Stomach (tissue), 9 donors: ENCODE data around the gene KLK11. TPM values are rescaled to one million over a fixed set of nuclear protein-coding genes. Genes with fewer than 3 reads are reported as not detected.

ENCODE experiments used
- DNase-seq, 2 donors: peaks; one replicate each; pipeline versions ENCODE4 v3.0.0 to v3.0.0-alpha.2; 2013 to 2019
- H3K27ac ChIP-seq, 5 donors: fragments of 200-600 bp in 4 of 5; sonication (generic) in 4 of 5; one replicate each; pipeline ENCODE4 v1.5.1; 2013 to 2019; ENCODE audit warnings: mild to moderate bottlenecking in 1 of 5, moderate library complexity in 1 of 5
- H3K27me3 ChIP-seq, 3 donors: fragments of 200-600 bp; sonication (generic); one replicate each; pipeline ENCODE4 v1.5.1; 2017 to 2019; ENCODE audit warnings: mixed run types in 1 of 3
- H3K36me3 ChIP-seq, 4 donors: fragments of 200-600 bp; sonication (generic); 1 replicate in 3 of 4; 2 replicates in 1 of 4; pipeline ENCODE4 v1.5.1; 2016 to 2019
- H3K4me1 ChIP-seq, 4 donors: fragments of 200-600 bp; sonication (generic); one replicate each; pipeline ENCODE4 v1.5.1; 2016 to 2019
- H3K4me3 ChIP-seq, 4 donors: fragments of 200-600 bp; sonication (generic) in 3 of 4; one replicate each; pipeline ENCODE4 v1.5.1; 2016 to 2019; ENCODE audit warnings: mild to moderate bottlenecking in 1 of 4
- H3K9me3 ChIP-seq, 4 donors: fragments of 200-600 bp; sonication (generic); one replicate each; pipeline ENCODE4 v1.5.1; 2016 to 2019
- EP300 ChIP-seq: sonication (generic); formaldehyde crosslinking; IDR thresholded peaks from one replicate; pipeline ENCODE4 v1.6.1; 2017; ENCODE audit warnings: antibody characterized with exemption
- POLR2A ChIP-seq, 4 donors: fragments of 450-650 bp; IDR thresholded peaks; one replicate each; pipeline ENCODE4 v1.6.1; 2016; ENCODE audit warnings: antibody characterized with exemption in 4 of 4, control low read depth in 2 of 4, mild to moderate bottlenecking in 1 of 4, moderate library complexity in 1 of 4
- POLR2AphosphoS5 ChIP-seq, 3 donors: sonication (generic); formaldehyde crosslinking; IDR thresholded peaks; one replicate each; pipeline ENCODE4 v1.6.1; 2016; ENCODE audit warnings: antibody characterized with exemption in 3 of 3
- WGBS, 5 donors: extraction: QIAGEN DNeasy Blood & Tissue Kit in 3 of 5; methylation state at CpG; one replicate each; pipeline versions ENCODE4 v1.1.5 to v1.1.7; 2013 to 2018; 5-methylcytosine and 5-hydroxymethylcytosine counted together
- intact Hi-C: fragments of 100-400 bp; cut with DNase I; formaldehyde crosslinking; loops from one replicate; pipeline ENCODE4 v1.15.1; 2023; ENCODE audit warnings: low total_unique reads
- polyA plus RNA-seq, 3 donors: library from polyadenylated mRNA; stranded (reverse); fragments of 200-250 nt; gene quantifications; one replicate each; pipeline ENCODE4 v1.2.3, GENCODE V29; 2013
- total RNA-seq, 5 donors: library from RNA; depleted of rRNA; stranded (reverse); fragments of >200 nt; gene quantifications; one replicate each; pipeline versions ENCODE4 v1.1.0 to v1.2.3, GENCODE V29; 2014 to 2016
- TF ChIP-seq, protein P1 (sequence below), 7 experiments: fragments of 450-650 bp in 4 of 7; fragments of 200-600 bp in 3 of 7; sonication (generic) in 3 of 7; IDR thresholded peaks; one replicate each; pipeline ENCODE4 v1.5.1; 2016 to 2019; ENCODE audit warnings: antibody characterized with exemption in 7 of 7, control low read depth in 2 of 7, mild to moderate bottlenecking in 1 of 7
- donor health status: healthy with polysubstance abuse.
- donor health status: Bipolar disorder and iron deficiency.
- donor health status: healthy.

The KLK11 gene
- total and polyA plus RNA-seq, 8 donors: 1.8 to 152 (median 41.1) TPM; not detected in 1

DNA sequence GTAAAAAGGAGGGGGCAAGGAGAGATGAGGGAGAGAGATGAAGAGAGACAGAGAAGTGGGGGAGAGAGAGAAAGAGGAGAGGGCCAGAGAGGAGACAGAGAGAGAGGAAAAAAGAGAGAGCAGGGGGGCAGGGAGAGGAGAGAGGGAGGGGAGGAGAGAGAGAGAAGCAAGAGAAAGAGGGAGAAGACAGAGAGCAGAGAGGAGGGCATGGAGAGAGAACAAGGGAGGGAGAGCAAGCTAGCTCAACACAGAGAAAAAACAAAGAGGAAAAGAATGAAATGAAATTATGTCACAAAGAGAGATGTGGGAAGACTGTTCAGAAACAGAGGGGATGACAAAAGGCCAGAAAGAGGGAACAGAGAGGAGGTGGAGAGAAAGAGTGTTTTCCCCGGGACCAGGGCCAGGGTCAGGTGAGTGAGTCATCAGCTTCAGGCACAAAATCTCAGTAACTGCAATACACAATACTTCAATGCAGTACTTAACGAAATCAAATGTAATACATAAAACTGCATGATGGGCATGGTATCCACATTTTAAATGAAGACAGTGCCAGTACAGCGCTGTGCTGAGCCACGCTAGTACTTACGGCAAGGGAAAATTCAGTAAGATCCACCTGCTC, 47.5 kb downstream of the KLK11 start:
- Histone ChIP-seq H3K27me3 (peaks cover 3 to 90% (median 18%) of the 10 kb centered on the region in 3 donors), H3K4me3 (no peak overlapping the region), H3K4me1 (no peaks in the 10 kb centered on the region), H3K36me3 (no peaks in the 10 kb centered on the region), H3K9me3 (no peaks in the 10 kb centered on the region), H3K27ac (no peak overlapping the region)
- 60 to 66% (median 64%) methylated on average over 5 of the region's 5 CpGs for WGBS, 5 donors
- DNase-seq: no peak
- intact Hi-C loops: no loop called here
- TF ChIP-seq EP300 (no peak), POLR2A (IDR thresholded peaks at IDR 0.05) (no peak), POLR2AphosphoS5 (IDR thresholded peaks at IDR 0.05) (no peak)
- TF ChIP-seq, protein P1, sequence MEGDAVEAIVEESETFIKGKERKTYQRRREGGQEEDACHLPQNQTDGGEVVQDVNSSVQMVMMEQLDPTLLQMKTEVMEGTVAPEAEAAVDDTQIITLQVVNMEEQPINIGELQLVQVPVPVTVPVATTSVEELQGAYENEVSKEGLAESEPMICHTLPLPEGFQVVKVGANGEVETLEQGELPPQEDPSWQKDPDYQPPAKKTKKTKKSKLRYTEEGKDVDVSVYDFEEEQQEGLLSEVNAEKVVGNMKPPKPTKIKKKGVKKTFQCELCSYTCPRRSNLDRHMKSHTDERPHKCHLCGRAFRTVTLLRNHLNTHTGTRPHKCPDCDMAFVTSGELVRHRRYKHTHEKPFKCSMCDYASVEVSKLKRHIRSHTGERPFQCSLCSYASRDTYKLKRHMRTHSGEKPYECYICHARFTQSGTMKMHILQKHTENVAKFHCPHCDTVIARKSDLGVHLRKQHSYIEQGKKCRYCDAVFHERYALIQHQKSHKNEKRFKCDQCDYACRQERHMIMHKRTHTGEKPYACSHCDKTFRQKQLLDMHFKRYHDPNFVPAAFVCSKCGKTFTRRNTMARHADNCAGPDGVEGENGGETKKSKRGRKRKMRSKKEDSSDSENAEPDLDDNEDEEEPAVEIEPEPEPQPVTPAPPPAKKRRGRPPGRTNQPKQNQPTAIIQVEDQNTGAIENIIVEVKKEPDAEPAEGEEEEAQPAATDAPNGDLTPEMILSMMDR (IDR thresholded peaks at IDR 0.05): no peak

DNA sequence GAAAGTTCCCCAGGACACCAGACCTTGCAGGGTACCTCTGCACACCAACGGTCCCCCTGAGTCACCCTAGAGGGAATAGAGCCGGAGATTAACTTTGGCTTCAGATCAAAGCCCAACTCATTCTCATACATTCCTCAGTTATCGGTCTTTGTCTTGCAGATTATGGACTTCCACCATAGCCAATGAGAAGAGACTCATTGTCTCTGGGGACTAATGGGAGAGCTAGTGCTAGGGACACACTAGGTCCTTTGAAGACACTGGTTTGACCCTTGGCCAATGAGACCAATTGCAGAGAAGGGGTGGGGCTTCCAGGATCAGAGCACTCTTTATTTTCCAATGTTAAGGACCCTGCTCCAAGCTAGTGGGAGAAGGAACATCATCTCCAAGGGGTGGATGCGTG, 48.8 kb downstream of the KLK11 start:
- Histone ChIP-seq H3K36me3 (no peaks in the 10 kb centered on the region), H3K4me3 (no peak overlapping the region), H3K9me3 (no peaks in the 10 kb centered on the region), H3K4me1 (no peaks in the 10 kb centered on the region), H3K27ac (no peak overlapping the region), H3K27me3 (peaks cover 3 to 89% (median 14%) of the 10 kb centered on the region in 3 donors)
- intact Hi-C loops: no loop called here
- TF ChIP-seq POLR2AphosphoS5 (IDR thresholded peaks at IDR 0.05) (no peak), EP300 (no peak), POLR2A (IDR thresholded peaks at IDR 0.05) (no peak)
- TF ChIP-seq, protein P1 (IDR thresholded peaks at IDR 0.05): no peak
- WGBS, 5 donors: 72 to 83% (median 76%) methylated on average over 4 of the region's 4 CpGs
- no peak for DNase-seq

DNA sequence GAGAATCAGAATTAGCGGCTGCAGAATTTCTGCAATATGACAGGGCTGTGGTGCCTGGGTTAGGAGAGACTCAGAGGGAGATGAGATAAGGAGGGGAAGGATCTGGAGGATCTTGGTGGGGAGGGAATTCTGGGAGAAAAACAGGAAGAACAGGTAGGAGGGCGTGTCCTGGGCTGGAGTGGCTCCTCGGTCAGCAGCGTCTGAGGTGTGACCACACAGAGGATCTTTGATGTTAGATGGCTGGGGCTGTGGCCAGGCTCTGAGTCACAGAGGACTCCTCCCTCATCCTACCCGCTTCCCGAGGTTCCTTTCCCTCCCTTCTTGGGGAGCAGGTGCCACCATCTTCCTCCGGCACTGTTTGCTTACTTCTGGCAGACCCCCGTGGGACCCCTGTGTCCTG, 50.6 kb downstream of the KLK11 start:
- intact Hi-C loops: no loop called here
- Histone ChIP-seq H3K4me1 (no peaks in the 10 kb centered on the region), H3K4me3 (no peak overlapping the region), H3K36me3 (no peaks in the 10 kb centered on the region), H3K27ac (no peak overlapping the region), H3K9me3 (no peaks in the 10 kb centered on the region), H3K27me3 (peaks cover 3 to 87% (median 14%) of the 10 kb centered on the region in 3 donors)
- no peak for TF ChIP-seq POLR2AphosphoS5 (IDR thresholded peaks at IDR 0.05)
- TF ChIP-seq, protein P1 (IDR thresholded peaks at IDR 0.05): no peak
- no peak for TF ChIP-seq EP300
- TF ChIP-seq POLR2A (IDR thresholded peaks at IDR 0.05): no peak
- WGBS, 5 donors: 9 to 17% (median 11%) methylated on average over 8 of the region's 8 CpGs
- peak in 1 of 2 donors; percentile 30 for DNase-seq

DNA sequence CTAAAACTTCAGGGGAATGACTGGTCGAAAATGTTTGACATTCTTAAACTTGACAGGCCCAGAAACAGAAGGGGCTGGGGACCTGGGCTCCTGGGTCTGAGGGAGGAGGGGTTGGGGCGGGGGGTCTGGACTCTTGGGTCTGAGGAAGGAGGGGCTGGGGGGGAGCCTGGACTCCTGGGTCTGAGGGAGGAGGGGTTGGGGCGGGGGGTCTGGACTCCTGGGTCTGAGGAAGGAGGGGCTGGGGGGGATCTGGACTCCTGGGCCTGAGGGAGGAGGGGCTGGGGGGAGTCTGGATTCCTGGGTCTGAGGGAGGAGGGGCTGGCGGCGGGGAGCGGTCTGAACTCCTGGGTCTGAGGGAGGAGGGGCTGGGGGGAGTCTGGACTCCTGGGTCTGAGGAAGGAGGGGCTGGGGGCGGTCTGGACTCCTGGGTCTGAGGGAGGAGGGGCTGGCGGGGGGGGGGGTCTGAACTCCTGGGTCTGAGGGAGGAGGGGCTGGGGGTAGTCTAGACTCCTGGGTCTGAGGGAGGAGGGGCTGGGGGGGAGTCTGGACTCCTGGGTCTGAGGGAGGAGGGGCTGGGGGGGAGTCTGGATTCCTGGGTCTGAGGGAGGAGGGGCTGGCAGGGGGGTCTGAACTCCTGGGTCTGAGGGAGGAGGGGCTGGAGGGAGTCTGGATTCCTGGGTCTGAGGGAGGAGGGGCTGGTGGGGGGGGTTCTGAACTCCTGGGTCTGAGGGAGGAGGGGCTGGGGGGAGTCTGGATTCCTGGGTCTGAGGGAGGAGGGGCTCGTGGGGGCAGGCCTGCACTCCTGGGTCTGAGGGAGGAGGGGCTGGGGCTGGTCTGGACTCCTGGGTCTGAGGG, 51.5 kb downstream of the KLK11 start:
- intact Hi-C loops: no loop called here
- Histone ChIP-seq H3K36me3 (no peaks in the 10 kb centered on the region), H3K9me3 (no peaks in the 10 kb centered on the region), H3K4me3 (no peak overlapping the region), H3K27ac (no peak overlapping the region), H3K27me3 (peaks cover 3 to 87% (median 14%) of the 10 kb centered on the region in 3 donors), H3K4me1 (no peaks in the 10 kb centered on the region)
- TF ChIP-seq, protein P1 (IDR thresholded peaks at IDR 0.05): no peak
- no peak for TF ChIP-seq POLR2AphosphoS5 (IDR thresholded peaks at IDR 0.05)
- no peak for TF ChIP-seq POLR2A (IDR thresholded peaks at IDR 0.05)
- no peak for TF ChIP-seq EP300
- peak in 1 of 2 donors; percentile 14 for DNase-seq
- WGBS, 5 donors: 15 to 38% (median 18%) methylated on average over 1 to 9 of the region's 9 CpGs
